A549 (cell line): Measurements from ENCODE around the gene RBFOX1.

Experiments
- CHD2 ChIP-seq: fragments of 150-350 bp; IDR thresholded peaks from 2 replicates; pipeline ENCODE4 v1.6.1; 2014; ENCODE audit warnings: low read length; ENCODE audit not compliant: partially characterized antibody
- EP300 ChIP-seq, 2 experiments: fragments of >200 bp; sonication (Bioruptor Twin); formaldehyde crosslinking; IDR thresholded peaks; 2 replicates in 1 of 2; 3 replicates in 1 of 2; pipeline ENCODE4 v1.6.1; 2016 to 2017
- HDAC2 ChIP-seq: fragments of 200-600 bp; sonication (generic); IDR thresholded peaks from 2 replicates; pipeline ENCODE4 v1.6.1; 2016
- HOXA7 ChIP-seq: fragments of 250-450 bp; sonication (Bioruptor Pico); IDR thresholded peaks from 2 replicates; pipeline ENCODE4 v1.5.0; 2020; ENCODE audit warnings: mild to moderate bottlenecking, moderate library complexity
- JUNB ChIP-seq: fragments of >200 bp; sonication (Bioruptor Twin); formaldehyde crosslinking; IDR thresholded peaks from 2 replicates; pipeline ENCODE4 v1.6.1; 2016
- MAFK ChIP-seq: fragments of 450-650 bp; IDR thresholded peaks from 2 replicates; pipeline ENCODE4 v1.6.1; 2014; ENCODE audit not compliant: partially characterized antibody
- MAX ChIP-seq: IDR thresholded peaks from 2 replicates; pipeline ENCODE4 v1.6.1; 2012
- MYC ChIP-seq: IDR thresholded peaks from 2 replicates; pipeline ENCODE4 v1.6.1; 2012; ENCODE audit warnings: mild to moderate bottlenecking, inconsistent platforms, low read length, improper control_type of control experiment, borderline replicate concordance
- POLR2A ChIP-seq: IDR thresholded peaks from 2 replicates; pipeline ENCODE4 v1.6.1; 2012; ENCODE audit warnings: mild to moderate bottlenecking, low read length
- POLR2AphosphoS2 ChIP-seq: conservative IDR thresholded peaks from 2 replicates; pipeline ENCODE4 v1.6.1; 2012; ENCODE audit warnings: low read length, improper control_type of control experiment, inconsistent platforms
- REST ChIP-seq: fragments of 200-600 bp; sonication (generic); IDR thresholded peaks from 2 replicates; pipeline ENCODE4 v1.6.1; 2016; ENCODE audit warnings: antibody characterized with exemption, mild to moderate bottlenecking, moderate library complexity
- SMC3 ChIP-seq: fragments of >200 bp; sonication (Bioruptor Twin); formaldehyde crosslinking; IDR thresholded peaks from 3 replicates; pipeline ENCODE4 v1.6.1; 2018; ENCODE audit warnings: inconsistent platforms
- USF2 ChIP-seq: fragments of 450-650 bp; IDR thresholded peaks from 2 replicates; pipeline ENCODE4 v1.6.1; 2014; ENCODE audit warnings: antibody characterized with exemption
- TF ChIP-seq, protein P1 (sequence below): fragments of >200 bp; sonication (Bioruptor Twin); formaldehyde crosslinking; IDR thresholded peaks from 3 replicates; pipeline ENCODE4 v1.5.1; 2016

GRCh38 chr16:7380441-7380840 is 47.8 kb downstream of the RBFOX1 start:
- no peak for TF ChIP-seq REST
- no peak for TF ChIP-seq MAFK
- TF ChIP-seq HDAC2 = no peak
- TF ChIP-seq POLR2A = no peak
- TF ChIP-seq CHD2 = no peak
- TF ChIP-seq, protein P1, sequence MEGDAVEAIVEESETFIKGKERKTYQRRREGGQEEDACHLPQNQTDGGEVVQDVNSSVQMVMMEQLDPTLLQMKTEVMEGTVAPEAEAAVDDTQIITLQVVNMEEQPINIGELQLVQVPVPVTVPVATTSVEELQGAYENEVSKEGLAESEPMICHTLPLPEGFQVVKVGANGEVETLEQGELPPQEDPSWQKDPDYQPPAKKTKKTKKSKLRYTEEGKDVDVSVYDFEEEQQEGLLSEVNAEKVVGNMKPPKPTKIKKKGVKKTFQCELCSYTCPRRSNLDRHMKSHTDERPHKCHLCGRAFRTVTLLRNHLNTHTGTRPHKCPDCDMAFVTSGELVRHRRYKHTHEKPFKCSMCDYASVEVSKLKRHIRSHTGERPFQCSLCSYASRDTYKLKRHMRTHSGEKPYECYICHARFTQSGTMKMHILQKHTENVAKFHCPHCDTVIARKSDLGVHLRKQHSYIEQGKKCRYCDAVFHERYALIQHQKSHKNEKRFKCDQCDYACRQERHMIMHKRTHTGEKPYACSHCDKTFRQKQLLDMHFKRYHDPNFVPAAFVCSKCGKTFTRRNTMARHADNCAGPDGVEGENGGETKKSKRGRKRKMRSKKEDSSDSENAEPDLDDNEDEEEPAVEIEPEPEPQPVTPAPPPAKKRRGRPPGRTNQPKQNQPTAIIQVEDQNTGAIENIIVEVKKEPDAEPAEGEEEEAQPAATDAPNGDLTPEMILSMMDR = no peak
- no peak for TF ChIP-seq MAX
- TF ChIP-seq SMC3 = no peak
- TF ChIP-seq EP300 (IDR thresholded peaks at IDR 0.05) = no peak
- TF ChIP-seq JUNB = no peak
- TF ChIP-seq POLR2AphosphoS2 = no peak
- TF ChIP-seq MYC = no peak
- no peak for TF ChIP-seq HOXA7 (CRISPR knock-in tag)
- no peak for TF ChIP-seq USF2
